Immature natural killer cell (primary cell): ENCODE results near the gene MORC2. TPM values are rescaled to one million over a fixed set of nuclear protein-coding genes. Genes with fewer than 3 reads are reported as not detected.
A peak's percentile ranks its signal among the peaks of the same experiment; 100 is the strongest.

Source experiments
- DNase-seq, 3 donors: peaks; one replicate each; pipeline ENCODE4 v3.0.0; 2022; ENCODE audit warnings: mixed read lengths in 1 of 3
- H3K27ac Mint-ChIP-seq, 6 donors: one replicate each; pipeline ENCODE4 v1.8.0; 2020; ENCODE audit warnings: mixed read lengths in 6 of 6, mild to moderate bottlenecking in 5 of 6, inconsistent platforms in 4 of 6, moderate library complexity in 3 of 6
- H3K27me3 Mint-ChIP-seq, 3 donors: one replicate each; pipeline ENCODE4 v1.8.0; 2020 to 2021; ENCODE audit warnings: low read depth in 3 of 3, mild to moderate bottlenecking in 3 of 3, mixed read lengths in 3 of 3, moderate library complexity in 3 of 3, inconsistent platforms in 1 of 3
- H3K36me3 Mint-ChIP-seq, 3 donors: one replicate each; pipeline ENCODE4 v1.8.0; 2020; ENCODE audit warnings: mixed read lengths in 3 of 3, inconsistent platforms in 2 of 3, mild to moderate bottlenecking in 2 of 3
- H3K4me1 Mint-ChIP-seq, 2 donors: one replicate each; pipeline ENCODE4 v1.8.0; 2020; ENCODE audit warnings: inconsistent platforms in 2 of 2, mild to moderate bottlenecking in 2 of 2, mixed read lengths in 2 of 2, moderate library complexity in 1 of 2
- H3K4me3 Mint-ChIP-seq, 5 donors: one replicate each; pipeline ENCODE4 v1.8.0; 2020; ENCODE audit warnings: mild to moderate bottlenecking in 5 of 5, mixed read lengths in 5 of 5, inconsistent platforms in 3 of 5, moderate library complexity in 3 of 5
- H3K9me3 Mint-ChIP-seq, 6 donors: one replicate each; pipeline ENCODE4 v1.8.0; 2020; ENCODE audit warnings: mild to moderate bottlenecking in 6 of 6, mixed read lengths in 6 of 6, inconsistent platforms in 4 of 6, moderate library complexity in 3 of 6
- polyA plus RNA-seq, 3 donors: library from polyadenylated mRNA; unstranded; fragments of 300-500 nt; fragmentation: Illumina TruSeq; gene quantifications; one replicate each; pipeline ENCODE4 v1.2.3, GENCODE V29; 2021

MORC2 gene
- polyA plus RNA-seq, 3 donors from 2014 or later = 1.1 to 6.9 TPM; not detected in 1

- Mint-ChIP-seq H3K27me3 (peaks cover 0 to 11% (median 5%) of the 10 kb centered on the region in 3 donors), H3K27ac (peak overlapping the region in 2 of 6 donors; percentile 34 to 48), H3K4me1 (peaks cover 15 to 20% of the 10 kb centered on the region in 2 donors), H3K36me3 (peaks cover 12 to 17% (median 13%) of the 10 kb centered on the region in 3 donors), H3K4me3 (no peak overlapping the region), H3K9me3 (no peaks in the 10 kb centered on the region)
- no peak for DNase-seq
Measured at GRCh38 chr22:30923168-30923900, 45.2 kb downstream of the MORC2 start.

GRCh38 chr22:30922151-30922611, 46.4 kb downstream of the MORC2 start:
- H3K27ac Mint-ChIP-seq = peak overlapping the region; percentile 78 to 91 (median 85)
- peaks cover 0 to 11% (median 5%) of the 10 kb centered on the region in 3 donors for H3K27me3 Mint-ChIP-seq
- DNase-seq = peak; percentile 80 to 83 (median 81)
- peaks cover 15 to 20% of the 10 kb centered on the region in 2 donors for H3K4me1 Mint-ChIP-seq
- peak overlapping the region; percentile 77 to 87 (median 84) for H3K4me3 Mint-ChIP-seq
- H3K36me3 Mint-ChIP-seq = peaks cover 7 to 12% (median 9%) of the 10 kb centered on the region in 3 donors
- H3K9me3 Mint-ChIP-seq = peaks cover 0 to 2% (median 0%) of the 10 kb centered on the region in 6 donors

GRCh38 chr22:30921108-30921507, 47.5 kb downstream of the MORC2 start:
- H3K36me3 Mint-ChIP-seq = peaks cover 0 to 8% (median 5%) of the 10 kb centered on the region in 3 donors
- peak overlapping the region; percentile 46 to 91 (median 82) for H3K27ac Mint-ChIP-seq
- peaks cover 0 to 10% (median 5%) of the 10 kb centered on the region in 3 donors for H3K27me3 Mint-ChIP-seq

GRCh38 chr22:30920407-30920806, 48.2 kb downstream of the MORC2 start:
- peak overlapping the region; percentile 33 to 83 (median 64) for H3K4me3 Mint-ChIP-seq
- peak overlapping the region; percentile 36 to 80 (median 50) for H3K27ac Mint-ChIP-seq
- DNase-seq = peak; percentile 71 to 73 (median 71)
- peaks cover 15 to 20% of the 10 kb centered on the region in 2 donors for H3K4me1 Mint-ChIP-seq
- peaks cover 0 to 12% (median 5%) of the 10 kb centered on the region in 3 donors for H3K36me3 Mint-ChIP-seq
- peaks cover 0 to 2% (median under 1%) of the 10 kb centered on the region in 6 donors for H3K9me3 Mint-ChIP-seq
- peaks cover 0 to 10% (median 5%) of the 10 kb centered on the region in 3 donors for H3K27me3 Mint-ChIP-seq

More at GRCh38 chr22:30921108-30921507, 47.5 kb downstream of the MORC2 start:
- H3K4me1 Mint-ChIP-seq = peaks cover 15 to 20% of the 10 kb centered on the region in 2 donors
- DNase-seq = no peak
- H3K9me3 Mint-ChIP-seq = peaks cover 0 to 2% (median 0%) of the 10 kb centered on the region in 6 donors
- peak overlapping the region; percentile 77 to 87 (median 84) for H3K4me3 Mint-ChIP-seq

- H3K4me3 Mint-ChIP-seq = no peak overlapping the region
- H3K9me3 Mint-ChIP-seq = peaks cover 0 to 4% (median under 1%) of the 10 kb centered on the region in 6 donors
- H3K4me1 Mint-ChIP-seq = peaks cover 15 to 20% of the 10 kb centered on the region in 2 donors
- H3K27me3 Mint-ChIP-seq = peaks cover 0 to 10% (median 5%) of the 10 kb centered on the region in 3 donors
- DNase-seq = no peak
- H3K27ac Mint-ChIP-seq = peak overlapping the region in 1 of 6 donors; percentile 80
- H3K36me3 Mint-ChIP-seq = peaks cover 0 to 12% (median 3%) of the 10 kb centered on the region in 3 donors
Measured at GRCh38 chr22:30919973-30920372, 48.6 kb downstream of the MORC2 start.

GRCh38 chr22:30918761-30919160, 49.8 kb downstream of the MORC2 start:
- Mint-ChIP-seq H3K36me3 (peaks cover 0 to 10% (median 0%) of the 10 kb centered on the region in 3 donors), H3K9me3 (peaks cover 0 to 4% (median under 1%) of the 10 kb centered on the region in 6 donors), H3K4me1 (peaks cover 15 to 20% of the 10 kb centered on the region in 2 donors), H3K27ac (no peak overlapping the region), H3K4me3 (no peak overlapping the region), H3K27me3 (peaks cover 0 to 12% (median 5%) of the 10 kb centered on the region in 3 donors)
- DNase-seq = no peak

GRCh38 chr22:30910358-30910757, 58.2 kb downstream of the MORC2 start:
- no peak overlapping the region for H3K27ac Mint-ChIP-seq
- H3K4me1 Mint-ChIP-seq = no peaks in the 10 kb centered on the region
- no peak overlapping the region for H3K4me3 Mint-ChIP-seq
- peaks cover 4 to 17% (median 13%) of the 10 kb centered on the region in 3 donors for H3K36me3 Mint-ChIP-seq
- H3K27me3 Mint-ChIP-seq = peaks cover 2 to 3% (median 3%) of the 10 kb centered on the region in 3 donors
- DNase-seq = no peak
- peaks cover 0 to 2% (median 0%) of the 10 kb centered on the region in 6 donors for H3K9me3 Mint-ChIP-seq

- DNase-seq = no peak
- no peak overlapping the region for H3K4me3 Mint-ChIP-seq
- H3K9me3 Mint-ChIP-seq = no peaks in the 10 kb centered on the region
- peaks cover 0 to 5% (median 3%) of the 10 kb centered on the region in 3 donors for H3K27me3 Mint-ChIP-seq
- no peaks in the 10 kb centered on the region for H3K4me1 Mint-ChIP-seq
- peaks cover 4 to 16% (median 14%) of the 10 kb centered on the region in 3 donors for H3K36me3 Mint-ChIP-seq
- H3K27ac Mint-ChIP-seq = no peak overlapping the region
Measured at GRCh38 chr22:30909306-30909705, 59.3 kb downstream of the MORC2 start.

GRCh38 chr22:30908051-30908461, 60.5 kb downstream of the MORC2 start:
- Mint-ChIP-seq H3K27ac (peak overlapping the region in 1 of 6 donors; percentile 22), H3K36me3 (peaks cover 5 to 18% (median 16%) of the 10 kb centered on the region in 3 donors), H3K9me3 (no peaks in the 10 kb centered on the region), H3K27me3 (peaks cover 0 to 5% (median 3%) of the 10 kb centered on the region in 3 donors), H3K4me1 (no peaks in the 10 kb centered on the region), H3K4me3 (no peak overlapping the region)
- DNase-seq = no peak

- Mint-ChIP-seq H3K27ac (no peak overlapping the region), H3K9me3 (no peaks in the 10 kb centered on the region), H3K36me3 (peaks cover 6 to 24% (median 13%) of the 10 kb centered on the region in 3 donors), H3K27me3 (peaks cover 0 to 5% (median 3%) of the 10 kb centered on the region in 3 donors), H3K4me1 (no peaks in the 10 kb centered on the region), H3K4me3 (no peak overlapping the region)
- no peak for DNase-seq
Measured at GRCh38 chr22:30906946-30907345, 61.6 kb downstream of the MORC2 start.

- no peak for DNase-seq
- Mint-ChIP-seq H3K36me3 (peaks cover 4 to 26% (median 12%) of the 10 kb centered on the region in 3 donors), H3K9me3 (no peaks in the 10 kb centered on the region), H3K27ac (no peak overlapping the region), H3K4me3 (no peak overlapping the region), H3K4me1 (no peaks in the 10 kb centered on the region), H3K27me3 (peaks cover 0 to 5% (median 3%) of the 10 kb centered on the region in 3 donors)
Measured at GRCh38 chr22:30906411-30906810, 62.2 kb downstream of the MORC2 start.

GRCh38 chr22:30905696-30906341, 62.8 kb downstream of the MORC2 start:
- no peaks in the 10 kb centered on the region for H3K9me3 Mint-ChIP-seq
- no peak for DNase-seq
- H3K36me3 Mint-ChIP-seq = peaks cover 4 to 26% (median 10%) of the 10 kb centered on the region in 3 donors
- no peak overlapping the region for H3K27ac Mint-ChIP-seq
- H3K27me3 Mint-ChIP-seq = peaks cover 0 to 3% (median 2%) of the 10 kb centered on the region in 3 donors
- H3K4me3 Mint-ChIP-seq = no peak overlapping the region
- H3K4me1 Mint-ChIP-seq = no peaks in the 10 kb centered on the region

GRCh38 chr22:30903876-30904460, 64.6 kb downstream of the MORC2 start:
- H3K27ac Mint-ChIP-seq = no peak overlapping the region
- no peaks in the 10 kb centered on the region for H3K4me1 Mint-ChIP-seq
- DNase-seq = no peak
- H3K36me3 Mint-ChIP-seq = peaks cover 4 to 21% (median 7%) of the 10 kb centered on the region in 3 donors
- H3K9me3 Mint-ChIP-seq = peaks cover 0 to 4% (median 0%) of the 10 kb centered on the region in 6 donors
- peaks cover 0 to 3% (median 1%) of the 10 kb centered on the region in 3 donors for H3K27me3 Mint-ChIP-seq
- no peak overlapping the region for H3K4me3 Mint-ChIP-seq
